Mesothelial cell of epicardium (in vitro differentiated cells): ENCODE measurements around the gene STAG1. TPM values are rescaled to one million over a fixed set of nuclear protein-coding genes. Genes with fewer than 3 reads are reported as not detected.

Source experiments
- DNase-seq, 2 experiments: peaks; one replicate each; pipeline ENCODE4 v3.0.0; 2021; ENCODE audit warnings: low spot score in 2 of 2; ENCODE audit not compliant: unreplicated experiment in 2 of 2
- H3K27ac Mint-ChIP-seq: 2 replicates; pipeline ENCODE4 v1.8.0; 2021; ENCODE audit warnings: mixed read lengths
- H3K27me3 Mint-ChIP-seq: 2 replicates; pipeline ENCODE4 v1.8.0; 2021; ENCODE audit warnings: low read depth, mixed read lengths
- H3K36me3 Mint-ChIP-seq: 2 replicates; pipeline ENCODE4 v1.8.0; 2021; ENCODE audit warnings: mixed read lengths
- H3K4me1 Mint-ChIP-seq: 2 replicates; pipeline ENCODE4 v1.8.0; 2021; ENCODE audit warnings: mixed read lengths
- H3K4me3 Mint-ChIP-seq: 2 replicates; pipeline ENCODE4 v1.8.0; 2021; ENCODE audit warnings: mild to moderate bottlenecking, moderate library complexity, mixed read lengths
- H3K9me3 Mint-ChIP-seq: 2 replicates; pipeline ENCODE4 v1.8.0; 2021; ENCODE audit warnings: mixed read lengths
- total RNA-seq: library from RNA; stranded (reverse); gene quantifications from 3 replicates; pipeline ENCODE4 v1.2.1, GENCODE V29; 2021
- TF ChIP-seq, protein P1 (sequence below): fragments of 200-600 bp; sonication (generic); IDR thresholded peaks from one replicate; pipeline ENCODE4 v1.5.0; 2021; ENCODE audit warnings: antibody characterized with exemption; ENCODE audit not compliant: unreplicated experiment

STAG1 gene
- total RNA-seq, 1 donor from 2014 or later, result 51.8 TPM

DNA sequence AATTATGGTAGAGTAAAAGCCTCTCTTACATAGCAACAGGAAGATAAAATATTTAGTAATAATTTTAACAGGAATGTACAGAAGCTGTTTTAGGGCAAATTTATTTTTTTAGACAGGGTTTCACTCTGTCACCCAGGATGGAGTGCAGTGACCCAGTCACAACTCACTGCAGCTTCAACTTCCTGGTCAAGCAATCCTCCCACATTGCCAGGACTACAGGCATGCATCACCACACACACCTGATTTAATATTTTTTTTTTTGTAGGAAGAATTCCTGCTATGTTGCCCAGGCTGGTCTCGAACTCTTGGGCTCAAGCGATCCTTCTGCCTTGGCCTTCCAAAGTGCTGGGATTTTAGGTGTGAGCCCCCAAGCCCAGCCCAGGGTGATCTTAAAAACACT is 440.9 kb downstream of the STAG1 start:
- TF ChIP-seq, protein P1, sequence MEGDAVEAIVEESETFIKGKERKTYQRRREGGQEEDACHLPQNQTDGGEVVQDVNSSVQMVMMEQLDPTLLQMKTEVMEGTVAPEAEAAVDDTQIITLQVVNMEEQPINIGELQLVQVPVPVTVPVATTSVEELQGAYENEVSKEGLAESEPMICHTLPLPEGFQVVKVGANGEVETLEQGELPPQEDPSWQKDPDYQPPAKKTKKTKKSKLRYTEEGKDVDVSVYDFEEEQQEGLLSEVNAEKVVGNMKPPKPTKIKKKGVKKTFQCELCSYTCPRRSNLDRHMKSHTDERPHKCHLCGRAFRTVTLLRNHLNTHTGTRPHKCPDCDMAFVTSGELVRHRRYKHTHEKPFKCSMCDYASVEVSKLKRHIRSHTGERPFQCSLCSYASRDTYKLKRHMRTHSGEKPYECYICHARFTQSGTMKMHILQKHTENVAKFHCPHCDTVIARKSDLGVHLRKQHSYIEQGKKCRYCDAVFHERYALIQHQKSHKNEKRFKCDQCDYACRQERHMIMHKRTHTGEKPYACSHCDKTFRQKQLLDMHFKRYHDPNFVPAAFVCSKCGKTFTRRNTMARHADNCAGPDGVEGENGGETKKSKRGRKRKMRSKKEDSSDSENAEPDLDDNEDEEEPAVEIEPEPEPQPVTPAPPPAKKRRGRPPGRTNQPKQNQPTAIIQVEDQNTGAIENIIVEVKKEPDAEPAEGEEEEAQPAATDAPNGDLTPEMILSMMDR, result no peak
- H3K9me3 Mint-ChIP-seq, result peaks cover 11% of the 10 kb centered on the region
- H3K27ac Mint-ChIP-seq, result no peak overlapping the region
- no peaks in the 10 kb centered on the region for H3K27me3 Mint-ChIP-seq
- DNase-seq, result no peak
- H3K4me3 Mint-ChIP-seq, result no peak overlapping the region
- H3K4me1 Mint-ChIP-seq, result no peaks in the 10 kb centered on the region
- H3K36me3 Mint-ChIP-seq, result peaks cover 33% of the 10 kb centered on the region

DNA sequence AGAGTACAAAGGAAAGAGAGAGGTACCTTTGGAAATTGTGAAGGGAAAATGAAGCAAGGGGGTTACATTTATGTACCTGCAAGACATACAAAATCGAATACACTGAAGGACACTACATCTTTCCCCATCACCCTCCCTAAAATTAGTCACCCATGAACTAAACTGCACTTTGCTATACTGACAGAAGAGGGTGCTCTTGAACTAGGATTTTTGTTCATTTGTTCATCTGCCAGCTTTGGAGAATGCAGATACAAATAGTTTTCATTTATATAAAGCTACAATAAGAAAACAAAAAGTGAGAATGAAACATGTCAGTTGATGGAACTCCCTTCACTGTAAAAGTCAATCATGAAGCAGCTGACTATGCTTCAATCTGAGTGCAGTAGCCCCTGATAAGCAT is 446.3 kb downstream of the STAG1 start:
- Mint-ChIP-seq H3K27me3 (no peaks in the 10 kb centered on the region), H3K27ac (no peak overlapping the region), H3K36me3 (peaks cover 26% of the 10 kb centered on the region), H3K4me3 (no peak overlapping the region), H3K4me1 (no peaks in the 10 kb centered on the region), H3K9me3 (peaks cover 12% of the 10 kb centered on the region)
- DNase-seq, result no peak
- TF ChIP-seq, protein P1, result no peak

DNA sequence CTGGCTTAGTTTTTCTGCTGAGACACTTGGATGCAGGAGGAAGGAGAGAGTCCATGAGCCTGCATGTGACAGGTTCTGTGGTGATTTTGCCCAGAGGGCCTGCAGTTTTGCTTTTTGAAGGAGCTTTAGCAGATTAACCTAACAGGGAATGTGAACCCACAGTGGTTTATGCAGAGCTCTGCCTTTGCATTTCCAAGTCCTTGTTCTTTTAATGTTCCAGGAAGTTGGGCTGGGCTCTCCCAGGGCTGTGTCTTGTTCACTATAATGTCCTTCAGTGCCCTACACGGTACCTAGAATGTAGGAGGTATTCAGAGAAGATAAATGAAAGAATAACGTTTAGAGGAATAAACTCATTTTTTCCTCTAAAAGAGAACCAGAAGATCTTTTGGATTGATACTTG is 451.7 kb downstream of the STAG1 start:
- no peak for DNase-seq
- TF ChIP-seq, protein P1, result no peak
- Mint-ChIP-seq H3K27me3 (no peaks in the 10 kb centered on the region), H3K27ac (no peak overlapping the region), H3K9me3 (no peaks in the 10 kb centered on the region), H3K4me1 (no peaks in the 10 kb centered on the region), H3K36me3 (peaks cover 30% of the 10 kb centered on the region), H3K4me3 (no peak overlapping the region)

DNA sequence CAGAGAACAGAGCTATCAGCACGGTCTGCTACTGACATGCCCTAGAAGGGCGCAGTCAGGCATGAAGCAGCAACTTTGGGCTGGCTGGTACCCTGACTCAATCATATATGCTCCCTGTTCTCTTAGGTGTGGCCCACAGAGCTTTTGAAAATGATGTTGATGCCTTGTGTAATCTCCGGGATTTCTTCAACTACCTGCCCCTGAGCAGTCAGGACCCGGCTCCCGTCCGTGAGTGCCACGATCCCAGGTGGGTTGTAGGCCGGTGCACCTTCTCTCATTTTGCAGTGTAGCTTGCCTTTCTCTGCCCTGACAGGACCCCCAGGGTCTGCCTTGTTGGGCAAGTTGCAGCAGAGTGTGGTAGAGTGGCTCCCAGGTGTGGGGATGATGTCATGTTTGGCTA is 454.4 kb downstream of the STAG1 start:
- TF ChIP-seq, protein P1, result no peak
- Mint-ChIP-seq H3K9me3 (no peaks in the 10 kb centered on the region), H3K27me3 (no peaks in the 10 kb centered on the region), H3K27ac (no peak overlapping the region), H3K4me1 (no peaks in the 10 kb centered on the region), H3K4me3 (no peak overlapping the region), H3K36me3 (peaks cover 42% of the 10 kb centered on the region)
- DNase-seq, result no peak

- TF ChIP-seq, protein P1, result no peak
- peaks cover 7% of the 10 kb centered on the region for H3K9me3 Mint-ChIP-seq
- no peak overlapping the region for H3K4me3 Mint-ChIP-seq
- no peak overlapping the region for H3K27ac Mint-ChIP-seq
- DNase-seq, result no peak
- H3K27me3 Mint-ChIP-seq, result no peaks in the 10 kb centered on the region
- no peaks in the 10 kb centered on the region for H3K4me1 Mint-ChIP-seq
- H3K36me3 Mint-ChIP-seq, result peaks cover 48% of the 10 kb centered on the region
Observed at GRCh38 chr3:136296960-136297359, 455.2 kb downstream of the STAG1 start.

DNA sequence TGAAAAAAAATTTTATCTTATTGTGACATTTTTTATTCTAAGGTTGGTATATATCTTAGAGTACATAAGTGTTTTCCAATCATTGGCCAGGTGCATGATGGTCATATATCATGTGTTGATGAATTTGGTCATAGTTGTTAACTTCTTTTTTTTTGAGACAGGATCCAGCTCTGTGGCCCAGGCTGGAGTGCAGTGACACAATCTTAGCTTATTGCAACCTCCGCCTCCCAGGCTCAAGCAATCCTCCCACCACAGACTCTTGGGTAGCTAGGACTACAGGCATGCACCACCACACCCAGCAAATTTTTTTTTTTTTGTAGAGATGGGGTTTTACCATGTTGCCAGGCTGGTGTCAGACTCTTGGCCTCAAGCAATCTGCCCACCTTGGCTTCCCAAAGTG is 458.0 kb downstream of the STAG1 start:
- no peak for DNase-seq
- peaks cover 23% of the 10 kb centered on the region for H3K9me3 Mint-ChIP-seq
- TF ChIP-seq, protein P1, result no peak
- no peaks in the 10 kb centered on the region for H3K4me1 Mint-ChIP-seq
- H3K27me3 Mint-ChIP-seq, result no peaks in the 10 kb centered on the region
- no peak overlapping the region for H3K27ac Mint-ChIP-seq
- no peak overlapping the region for H3K4me3 Mint-ChIP-seq
- peaks cover 59% of the 10 kb centered on the region for H3K36me3 Mint-ChIP-seq
